Colon (tissue), 2 donors: ENCODE measurements around the gene TRIAP1.
"Not testable (repeated sequence)": the region's sequence is repeated elsewhere in the genome, so short reads cannot be mapped to it uniquely, and the experiment has no call there.

Experiments used
- FAIRE-seq: peaks from 2 replicates; lab custom pipeline; 2012; peaks lifted over from hg19 to GRCh38; lab: Jason Lieb, UNC
- donor health status: control.
- donor health status: control.

TRIAP1 gene

GRCh38 chr12:120445911-120446843 lies at the start of gene TRIAP1, which contains the start of gene GATC:
TRIAP1 (minus strand) TSS chr12:120446384; CDS start chr12:120446372, 12 bp downstream.
GATC (plus strand) TSS chr12:120446444; CDS start chr12:120446481, 37 bp downstream.
- FAIRE-seq: no peak

DNA sequence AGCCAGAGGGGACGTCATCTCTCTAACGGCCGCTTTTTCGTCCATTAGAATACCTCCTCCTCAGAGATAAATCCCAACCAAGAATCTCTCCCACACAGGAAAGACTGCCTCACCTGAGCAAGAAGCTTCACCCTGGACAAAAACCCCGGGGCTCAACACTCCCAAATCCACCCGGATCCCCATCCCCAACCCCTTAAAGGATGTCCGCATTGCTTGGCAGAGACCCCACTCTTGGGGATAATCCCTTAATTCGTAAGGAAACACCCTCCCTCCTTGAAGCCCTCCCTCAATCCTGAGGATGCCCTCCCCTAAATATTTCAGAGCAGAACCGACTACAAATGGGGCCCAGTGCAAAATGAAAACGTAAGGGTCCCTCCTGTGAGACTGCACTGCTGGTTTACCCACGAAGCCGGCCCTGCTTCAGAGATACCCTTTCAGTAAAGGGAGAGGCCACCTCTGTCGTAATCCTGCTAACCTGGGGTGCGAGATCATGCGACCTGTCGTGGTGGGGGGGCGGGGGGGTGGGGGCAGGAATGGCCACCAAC lies 49.1 kb upstream of the TRIAP1 start:
- FAIRE-seq: no peak

DNA sequence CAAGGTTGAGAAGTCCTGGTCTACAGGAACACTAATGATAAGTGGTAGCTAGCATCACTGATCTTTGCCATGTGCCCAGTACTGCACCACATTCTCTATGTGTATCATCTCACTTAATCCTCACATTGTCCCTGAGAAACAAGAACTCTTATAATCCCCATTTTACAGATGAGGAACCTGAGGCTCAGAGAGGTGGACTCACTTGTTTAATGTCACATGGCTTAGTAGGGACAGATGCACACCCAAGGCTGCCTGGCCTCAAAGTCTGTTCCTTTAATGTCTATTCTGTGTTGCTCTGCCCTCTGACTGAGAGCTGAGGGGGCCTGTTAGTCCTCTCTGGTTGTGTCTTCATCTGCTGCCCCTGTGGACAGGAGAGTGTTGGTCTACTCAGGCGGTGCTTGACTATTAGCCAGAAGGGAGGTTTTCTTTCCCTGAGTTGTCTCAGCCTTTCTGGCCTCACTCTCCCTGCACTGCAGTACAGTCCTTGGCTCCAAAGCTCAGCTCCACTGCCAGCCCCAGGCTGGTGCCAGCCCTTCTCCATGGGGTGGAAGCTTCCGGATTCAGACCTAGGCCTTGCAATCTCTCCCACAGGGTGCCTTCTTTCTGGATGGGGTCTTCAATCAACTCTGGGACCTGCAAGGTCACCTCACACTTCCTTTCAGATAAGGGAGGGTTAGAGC lies 44.8 kb upstream of the TRIAP1 start:
- no peak for FAIRE-seq

DNA sequence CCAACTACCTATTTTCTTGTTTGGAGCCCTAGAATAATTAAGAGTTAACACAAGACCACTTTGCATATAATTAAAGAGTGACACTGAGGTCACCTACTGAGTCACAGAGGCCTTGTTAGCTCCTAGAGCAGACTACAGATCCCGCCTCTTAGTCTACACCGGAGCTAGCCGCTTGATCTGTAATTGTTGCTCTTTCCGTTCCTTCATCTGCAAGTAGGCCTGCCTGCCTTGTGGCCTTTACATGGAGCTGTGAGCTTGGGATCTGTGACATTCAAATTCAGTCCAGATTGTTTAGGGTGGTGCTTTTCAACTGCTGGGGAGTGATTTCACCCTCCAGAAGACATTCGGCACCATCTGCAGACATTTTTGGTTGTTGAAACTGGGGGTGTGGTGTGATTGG lies 44.1 kb upstream of the TRIAP1 start:
- FAIRE-seq: no peak

- FAIRE-seq: no peak
Measured at GRCh38 chr12:120489018-120489417, 42.8 kb upstream of the TRIAP1 start.

DNA sequence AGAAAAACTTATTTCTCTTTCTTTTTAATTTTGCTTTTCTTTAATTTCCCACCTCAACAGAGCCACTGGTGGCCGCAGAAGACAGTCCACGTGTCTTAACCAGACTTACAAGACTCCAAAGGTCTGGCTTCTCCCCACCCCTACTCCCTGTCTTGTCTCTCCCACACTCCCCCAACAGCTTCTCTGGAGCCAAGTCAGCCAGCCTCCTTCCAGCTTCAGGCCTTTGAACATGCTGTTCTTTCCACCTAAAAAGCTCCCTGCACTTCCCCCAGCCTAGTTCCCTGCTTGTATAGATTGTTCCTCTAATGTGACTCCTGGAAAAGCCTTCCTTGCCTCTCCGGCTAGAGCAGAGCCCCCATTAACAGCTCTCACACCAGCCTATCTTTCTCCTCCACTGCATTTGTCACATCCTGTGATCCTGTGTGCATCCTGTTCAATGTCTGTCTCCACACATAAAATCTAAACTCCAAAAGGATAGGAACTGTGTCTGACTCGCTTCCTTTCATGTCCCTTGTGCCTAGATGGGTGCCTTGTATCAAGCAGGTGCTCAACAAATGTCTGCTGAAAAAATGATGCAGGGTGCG lies 42.0 kb upstream of the TRIAP1 start:
- FAIRE-seq: no peak

- FAIRE-seq: not testable (repeated sequence)
Measured at GRCh38 chr12:120487552-120487951, 41.4 kb upstream of the TRIAP1 start.

DNA sequence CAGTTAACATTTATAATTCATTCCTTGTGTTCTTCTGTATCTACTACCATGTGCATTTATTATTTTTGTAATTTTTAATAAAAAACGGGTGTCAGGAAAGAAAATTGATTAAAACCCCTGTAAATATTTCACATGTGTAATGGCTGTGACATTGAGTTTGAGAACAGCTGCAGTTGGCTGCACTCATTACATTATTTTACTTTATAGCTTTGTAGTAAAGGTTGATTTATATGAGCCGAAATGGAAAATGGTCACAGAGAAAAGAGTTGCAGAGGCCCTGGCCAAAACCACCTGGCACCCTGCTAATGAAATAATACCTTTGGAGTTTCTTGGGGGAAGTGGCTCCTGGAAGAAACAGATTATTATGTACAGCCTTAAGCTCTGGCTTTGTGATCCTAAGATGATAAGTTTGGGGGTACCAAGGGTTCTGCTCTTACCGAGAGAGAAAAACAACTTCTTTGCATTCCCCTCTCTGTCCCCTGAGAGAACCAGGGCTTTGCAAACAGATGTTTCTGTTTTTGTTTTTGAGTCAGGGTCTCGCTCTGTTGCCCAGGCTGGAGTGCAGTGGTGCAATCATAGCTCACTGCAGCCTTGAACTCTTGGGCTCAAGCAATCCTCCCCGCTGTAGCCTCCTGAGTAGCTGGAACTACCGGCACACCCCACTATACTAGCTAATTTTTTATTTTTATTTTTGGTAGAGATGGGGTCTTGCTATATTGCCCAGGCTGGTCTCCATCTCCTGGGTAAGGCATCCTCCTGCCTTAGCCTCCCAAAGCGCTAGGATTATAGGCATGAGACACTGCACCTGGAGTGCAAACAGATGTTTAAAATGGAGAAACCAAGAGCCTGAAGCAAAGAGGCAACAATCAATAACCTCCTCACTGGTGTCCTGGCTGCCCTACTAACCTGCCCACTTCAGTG lies 40.0 kb upstream of the TRIAP1 start:
- FAIRE-seq: no peak

DNA sequence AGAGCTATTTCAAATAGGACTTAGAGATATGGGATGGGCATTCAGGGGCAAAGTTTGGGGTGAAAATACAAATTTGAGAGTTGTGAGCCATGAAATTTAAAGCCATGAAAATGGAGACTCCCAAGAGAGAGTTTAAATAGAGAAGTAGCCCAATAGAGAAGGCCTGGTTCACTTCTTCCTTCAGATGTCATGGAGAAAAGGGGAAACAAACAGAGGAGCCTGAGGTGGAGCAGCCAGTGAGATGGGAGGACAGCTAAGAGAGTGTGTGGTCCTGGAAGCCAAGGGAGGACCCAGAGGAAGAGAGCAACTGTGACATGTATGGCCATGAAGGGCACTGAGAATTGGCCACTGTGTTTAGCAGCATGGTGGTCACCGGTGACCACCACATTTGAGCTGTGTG lies 37.4 kb upstream of the TRIAP1 start:
- no peak for FAIRE-seq

- no peak for FAIRE-seq
Measured at GRCh38 chr12:120481022-120481767, 35.0 kb upstream of the TRIAP1 start.

- no peak for FAIRE-seq
Measured at GRCh38 chr12:120480211-120480610, 34.0 kb upstream of the TRIAP1 start.

- no peak for FAIRE-seq
Measured at GRCh38 chr12:120479458-120479857, 33.3 kb upstream of the TRIAP1 start.

- FAIRE-seq: no peak
Measured at GRCh38 chr12:120475643-120476042, 29.5 kb upstream of the TRIAP1 start.

DNA sequence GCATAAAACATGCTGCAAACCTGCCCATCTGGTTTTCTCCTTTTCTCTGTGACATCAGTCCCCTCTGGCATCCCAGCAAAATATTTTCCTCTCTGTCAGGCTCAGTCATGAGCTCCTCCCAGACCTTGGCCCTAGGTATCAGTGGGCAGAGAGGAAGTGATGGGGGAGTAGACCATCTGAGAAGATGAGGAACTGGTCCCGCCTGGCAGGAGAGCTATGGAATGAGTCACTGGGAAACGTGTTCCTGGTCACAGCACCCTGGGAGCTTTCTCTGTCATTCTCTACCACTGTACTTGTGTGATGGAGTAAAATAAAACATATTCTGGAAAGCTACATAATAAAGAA lies 28.4 kb upstream of the TRIAP1 start:
- no peak for FAIRE-seq

GRCh38 chr12:120473807-120474615 lies 27.8 kb upstream of the TRIAP1 start:
- FAIRE-seq: no peak

DNA sequence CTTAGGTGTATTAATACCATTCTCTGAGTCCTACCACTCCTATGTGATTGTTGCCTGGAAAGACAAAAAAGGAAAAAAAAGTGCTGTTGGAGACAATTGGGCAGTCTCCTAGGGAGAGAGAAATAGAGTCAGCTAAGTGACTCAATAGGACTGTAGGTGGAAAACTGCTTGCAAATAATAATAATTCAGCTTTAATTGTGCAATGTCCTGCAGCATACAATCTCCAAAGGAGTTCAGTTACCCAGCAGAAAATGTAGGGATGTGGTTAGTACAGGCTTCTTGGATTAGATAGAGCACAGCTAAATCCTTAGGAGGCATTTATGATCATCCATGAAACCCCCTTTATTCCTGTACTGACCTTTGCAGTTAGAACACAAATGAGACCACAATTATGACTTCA lies 26.3 kb upstream of the TRIAP1 start:
- FAIRE-seq: no peak

GRCh38 chr12:120470150-120470784 lies 24.1 kb upstream of the TRIAP1 start:
- no peak for FAIRE-seq

GRCh38 chr12:120469450-120470149 lies 23.4 kb upstream of the TRIAP1 start, which contains the start of gene SRSF9:
SRSF9 (minus strand) TSS chr12:120469748; CDS start chr12:120469609, 139 bp downstream.
- FAIRE-seq: no peak
